Large intestine (tissue), 3 donors: Measurements from ENCODE around the gene TERF2IP. TPM values are rescaled to one million over a fixed set of nuclear protein-coding genes. Genes with fewer than 3 reads are reported as not detected.

Experiments
- DNase-seq, 2 donors: peaks; one replicate each; pipeline versions ENCODE4 v3.0.0 to v3.0.0-alpha.2; 2013
- H3K27ac ChIP-seq: one replicate; pipeline ENCODE4 v1.5.1; 2013; ENCODE audit warnings: low read length
- H3K27me3 ChIP-seq: 2 replicates; pipeline ENCODE4 v1.6.1; 2013; ENCODE audit warnings: low read length; ENCODE audit not compliant: control insufficient read depth, insufficient read depth
- H3K36me3 ChIP-seq: 2 replicates; pipeline ENCODE4 v1.6.1; 2013; ENCODE audit warnings: low read length; ENCODE audit not compliant: control insufficient read depth, insufficient read depth
- H3K4me1 ChIP-seq: one replicate; pipeline ENCODE4 v1.6.1; 2013; ENCODE audit warnings: low read length; ENCODE audit not compliant: control insufficient read depth, insufficient read depth
- H3K4me3 ChIP-seq: one replicate; pipeline ENCODE4 v1.5.1; 2013; ENCODE audit warnings: low read length
- H3K9me3 ChIP-seq: one replicate; pipeline ENCODE4 v1.6.1; 2013; ENCODE audit warnings: mild to moderate bottlenecking, low read depth, low read length, moderate library complexity; ENCODE audit not compliant: control insufficient read depth
- WGBS: methylation state at CpG from one replicate; pipeline ENCODE4 v1.1.5; 2013; ENCODE audit warnings: low lambda C conversion rate; ENCODE audit not compliant: insufficient coverage; 5-methylcytosine and 5-hydroxymethylcytosine counted together
- polyA plus RNA-seq: library from polyadenylated mRNA; unstranded; fragments of 120-200 nt; gene quantifications from one replicate; pipeline ENCODE4 v1.2.1, GENCODE V29; 2013

Gene TERF2IP
- polyA plus RNA-seq, 1 donor: 56.8 TPM

- Histone ChIP-seq H3K4me1 (no peaks in the 10 kb centered on the region), H3K4me3 (no peak overlapping the region), H3K27me3 (no peaks in the 10 kb centered on the region), H3K27ac (no peak overlapping the region), H3K36me3 (no peaks in the 10 kb centered on the region), H3K9me3 (no peaks in the 10 kb centered on the region)
- DNase-seq: no peak
These were observed 19.9 kb downstream of the TERF2IP start for GRCh38 chr16:75667503-75667902.

GRCh38 chr16:75676909-75677308 is 29.3 kb downstream of the TERF2IP start, which contains the start of gene CPHXL2:
Gene CPHXL2, minus strand, starts transcription at chr16:75677009. Its CDS starts 10 bp downstream, at chr16:75676999.
- Histone ChIP-seq H3K4me3 (no peak within 1 kb of the TSS), H3K4me1 (no peaks in the 10 kb centered on the region), H3K9me3 (no peaks in the 10 kb centered on the region), H3K36me3 (no peaks in the 10 kb centered on the region), H3K27me3 (no peaks in the 10 kb centered on the region), H3K27ac (no peak within 1 kb of the TSS)
- no peak for DNase-seq
- 95% methylated on average over 4 of the region's 4 CpGs for WGBS

DNA sequence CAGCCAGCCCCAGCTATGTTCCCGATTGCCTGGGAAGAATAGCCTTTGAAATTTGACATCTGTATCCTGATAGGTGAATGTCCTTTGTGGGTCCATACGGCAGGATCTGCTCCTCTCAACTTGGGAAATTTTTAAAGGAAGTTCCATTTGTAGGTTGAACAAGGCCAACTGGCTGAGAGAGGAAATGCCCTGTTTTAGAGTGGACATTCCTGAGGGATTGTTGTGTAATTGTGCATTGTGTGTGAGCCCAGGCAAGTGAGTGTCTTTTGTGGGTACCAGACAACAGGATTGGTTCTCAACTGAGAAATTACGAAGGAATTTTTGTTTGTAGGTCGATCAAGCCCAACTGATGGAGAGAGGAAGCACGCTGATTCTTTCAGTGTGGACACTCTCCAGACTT is 31.8 kb downstream of the TERF2IP start:
- no peaks in the 10 kb centered on the region for H3K27me3 ChIP-seq
- no peak for DNase-seq
- H3K27ac ChIP-seq: no peak overlapping the region
- H3K4me3 ChIP-seq: no peak overlapping the region
- no peaks in the 10 kb centered on the region for H3K36me3 ChIP-seq
- H3K9me3 ChIP-seq: no peaks in the 10 kb centered on the region
- H3K4me1 ChIP-seq: no peaks in the 10 kb centered on the region
- 100% methylated on average over 1 of the region's 5 CpGs for WGBS

- Histone ChIP-seq H3K36me3 (no peaks in the 10 kb centered on the region), H3K27ac (no peak overlapping the region), H3K4me1 (no peaks in the 10 kb centered on the region), H3K9me3 (no peaks in the 10 kb centered on the region), H3K4me3 (no peak overlapping the region), H3K27me3 (no peaks in the 10 kb centered on the region)
- no peak for DNase-seq
- 74% methylated on average over 4 of the region's 14 CpGs for WGBS
These were observed 34.7 kb downstream of the TERF2IP start for GRCh38 chr16:75682308-75682707.

DNA sequence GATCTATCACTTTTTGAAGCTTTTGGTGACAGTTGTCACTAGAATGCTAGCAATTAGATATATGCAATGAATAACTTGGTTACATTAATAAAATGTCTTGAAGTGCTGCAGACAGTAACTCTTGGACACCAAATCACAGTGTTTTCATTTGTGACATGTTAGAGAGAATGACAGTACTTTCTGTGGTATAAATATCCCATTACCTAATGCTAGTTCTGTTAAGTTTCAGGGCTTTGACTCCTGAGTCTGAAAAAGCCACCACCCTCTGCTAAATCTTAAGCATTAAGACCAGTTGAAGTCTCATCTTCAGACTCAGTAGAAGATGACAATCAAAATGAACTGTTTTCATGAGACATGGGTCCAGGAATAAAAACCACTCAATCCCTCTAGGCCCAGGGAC is 39.8 kb downstream of the TERF2IP start:
- Histone ChIP-seq H3K36me3 (no peaks in the 10 kb centered on the region), H3K9me3 (no peaks in the 10 kb centered on the region), H3K4me1 (no peaks in the 10 kb centered on the region), H3K4me3 (no peak overlapping the region), H3K27me3 (no peaks in the 10 kb centered on the region), H3K27ac (no peak overlapping the region)
- no peak for DNase-seq

GRCh38 chr16:75695708-75696107 is 48.1 kb downstream of the TERF2IP start:
- H3K27ac ChIP-seq: no peak overlapping the region
- DNase-seq: no peak
- H3K4me1 ChIP-seq: no peaks in the 10 kb centered on the region
- 57% methylated on average over 1 of the region's 6 CpGs for WGBS
- no peaks in the 10 kb centered on the region for H3K9me3 ChIP-seq
- H3K4me3 ChIP-seq: no peak overlapping the region
- H3K36me3 ChIP-seq: no peaks in the 10 kb centered on the region
- H3K27me3 ChIP-seq: no peaks in the 10 kb centered on the region

- WGBS: 100% methylated on average over 1 of the region's 5 CpGs
- no peak overlapping the region for H3K4me3 ChIP-seq
- no peak overlapping the region for H3K27ac ChIP-seq
- no peaks in the 10 kb centered on the region for H3K27me3 ChIP-seq
- no peaks in the 10 kb centered on the region for H3K9me3 ChIP-seq
- no peaks in the 10 kb centered on the region for H3K4me1 ChIP-seq
- no peaks in the 10 kb centered on the region for H3K36me3 ChIP-seq
- DNase-seq: no peak
These were observed 50.0 kb downstream of the TERF2IP start for GRCh38 chr16:75697571-75697970.

DNA sequence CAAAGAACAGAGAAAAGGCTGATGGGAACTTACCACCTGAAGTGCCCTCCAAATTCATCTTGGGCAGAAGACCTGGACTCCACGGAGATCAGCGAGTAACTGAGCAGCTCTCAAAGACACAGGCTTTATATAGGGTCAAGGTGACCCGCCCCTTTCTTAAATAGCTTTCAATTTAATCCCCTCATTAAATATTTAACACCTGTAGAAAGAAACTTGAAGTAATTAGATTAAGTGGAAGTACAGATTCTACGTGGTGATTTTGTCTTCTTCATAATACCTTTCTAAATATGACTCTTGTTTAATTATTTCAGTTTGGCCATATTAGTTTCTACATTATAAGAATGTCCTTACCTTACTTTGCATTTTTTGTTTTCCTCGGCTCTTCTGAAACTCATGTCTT is 53.8 kb downstream of the TERF2IP start, which contains the start of gene DUXB:
Gene DUXB, minus strand, starts transcription at position 101 of the 400 bp plus-strand sequence. Its CDS starts 43 bp downstream, at position 58.
- whole genome bisulfite sequencing: 88% methylated on average over 2 of the region's 5 CpGs
- no peak within 1 kb of the TSS for H3K4me3 ChIP-seq
- H3K27ac ChIP-seq: no peak within 1 kb of the TSS
- no peak for DNase-seq
- H3K36me3 ChIP-seq: no peaks in the 10 kb centered on the region
- H3K4me1 ChIP-seq: no peaks in the 10 kb centered on the region
- H3K9me3 ChIP-seq: no peaks in the 10 kb centered on the region
- H3K27me3 ChIP-seq: no peaks in the 10 kb centered on the region

DNA sequence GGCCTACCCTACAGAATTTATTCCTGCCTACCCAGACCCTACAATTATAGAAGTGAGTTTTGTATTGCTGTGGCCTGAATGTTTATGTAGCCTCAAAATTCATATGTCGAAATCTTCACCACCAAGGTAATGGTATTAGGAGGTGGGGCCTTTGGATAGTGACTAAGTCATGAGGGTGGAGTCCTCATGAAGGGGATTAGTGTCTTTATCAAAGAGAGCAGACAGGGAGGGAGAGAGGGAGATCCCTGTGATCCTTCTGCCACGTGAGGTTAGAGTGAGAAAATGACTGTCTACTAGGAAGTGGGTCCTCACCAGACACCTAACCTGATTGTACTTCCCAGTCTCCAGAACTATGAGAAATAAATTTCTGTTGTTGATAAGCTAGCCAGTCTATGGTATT is 54.7 kb downstream of the TERF2IP start:
- H3K27me3 ChIP-seq: no peaks in the 10 kb centered on the region
- DNase-seq: no peak
- no peaks in the 10 kb centered on the region for H3K36me3 ChIP-seq
- no peaks in the 10 kb centered on the region for H3K4me1 ChIP-seq
- no peaks in the 10 kb centered on the region for H3K9me3 ChIP-seq
- no peak overlapping the region for H3K4me3 ChIP-seq
- H3K27ac ChIP-seq: no peak overlapping the region
- WGBS: no CpG with 5 or more reads among the region's 2 CpGs

DNA sequence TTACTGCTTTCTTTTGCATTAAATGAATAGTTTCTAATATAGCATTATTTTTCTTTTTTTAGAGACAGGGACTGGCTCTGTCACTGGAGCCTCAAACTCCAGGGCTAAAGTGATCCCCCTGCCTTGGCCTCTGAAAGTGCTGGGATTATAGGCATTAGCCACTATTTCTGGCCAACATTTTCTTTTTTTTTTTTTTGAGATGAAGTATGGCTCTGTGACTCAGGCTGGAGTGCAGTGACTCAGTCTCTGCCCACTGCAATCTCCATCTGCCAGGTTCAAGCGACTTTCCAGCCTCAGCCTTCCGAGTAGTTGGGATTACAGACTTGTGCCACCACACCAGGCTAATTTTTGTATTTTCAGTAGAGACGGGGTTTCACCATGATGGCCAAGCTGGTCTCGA is 55.7 kb downstream of the TERF2IP start:
- Histone ChIP-seq H3K27me3 (no peaks in the 10 kb centered on the region), H3K27ac (no peak overlapping the region), H3K9me3 (no peaks in the 10 kb centered on the region), H3K4me1 (no peaks in the 10 kb centered on the region), H3K4me3 (no peak overlapping the region), H3K36me3 (no peaks in the 10 kb centered on the region)
- no CpG with 5 or more reads among the region's 4 CpGs for WGBS
- no peak for DNase-seq
